ENCODE results near the gene KCNH2. TPM values are rescaled to one million over a fixed set of nuclear protein-coding genes. Genes with fewer than 3 reads are reported as not detected.

The KCNH2 gene
- polyA plus RNA-seq, 3 donors: not detected

DNA sequence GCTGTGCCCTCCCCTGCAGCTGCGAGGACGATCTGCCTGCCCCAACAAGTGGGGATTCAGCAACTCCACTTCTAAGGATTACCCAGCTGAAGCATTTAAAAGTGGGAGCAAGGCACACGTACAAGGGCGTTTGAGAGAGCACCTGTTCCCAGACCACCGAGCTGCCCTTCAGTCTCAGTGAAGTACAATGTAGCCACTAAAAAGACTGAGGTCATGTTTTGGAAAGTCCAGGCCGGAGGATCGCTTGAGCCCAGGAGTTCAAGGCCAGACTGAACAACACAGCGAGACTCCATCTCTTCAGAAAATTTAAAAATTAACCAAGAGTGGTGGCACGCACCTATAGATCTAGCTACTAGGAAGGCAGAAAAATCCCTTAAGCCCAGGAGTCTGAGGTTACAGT is 27.4 kb upstream of the KCNH2 start:
- H3K27me3 ChIP-seq (ENCODE audit: control insufficient read depth in 2 of 2, insufficient read depth in 2 of 2, low read length in 2 of 2): peaks cover 0 to 21% of the 10 kb centered on the region in 2 donors
- no peak overlapping the region for H3K27ac ChIP-seq (ENCODE audit: low read depth in 1 of 2, low read length in 2 of 2)
- Mint-ChIP-seq H3K9me3 (peaks cover 0 to 3% (median 0%) of the 10 kb centered on the region in 7 donors), H3K4me3 (no peak overlapping the region), H3K27ac (no peak overlapping the region), H3K36me3 (no peaks in the 10 kb centered on the region), H3K27me3 (ENCODE audit: low read depth in 3 of 3) (peaks cover 18 to 48% (median 29%) of the 10 kb centered on the region in 3 donors), H3K4me1 (peaks cover 18% of the 10 kb centered on the region)
- no peaks in the 10 kb centered on the region for H3K36me3 ChIP-seq (replicated peaks in 1 of 2; ENCODE audit: control insufficient read depth in 1 of 2, insufficient read depth in 2 of 2, low read length in 2 of 2)
- no peak overlapping the region for H3K9ac ChIP-seq (ENCODE audit: insufficient read depth, low read length, poor library complexity, severe bottlenecking)
- intact Hi-C loops (cut with micrococcal nuclease): no loop called here
- TF ChIP-seq, protein P1, sequence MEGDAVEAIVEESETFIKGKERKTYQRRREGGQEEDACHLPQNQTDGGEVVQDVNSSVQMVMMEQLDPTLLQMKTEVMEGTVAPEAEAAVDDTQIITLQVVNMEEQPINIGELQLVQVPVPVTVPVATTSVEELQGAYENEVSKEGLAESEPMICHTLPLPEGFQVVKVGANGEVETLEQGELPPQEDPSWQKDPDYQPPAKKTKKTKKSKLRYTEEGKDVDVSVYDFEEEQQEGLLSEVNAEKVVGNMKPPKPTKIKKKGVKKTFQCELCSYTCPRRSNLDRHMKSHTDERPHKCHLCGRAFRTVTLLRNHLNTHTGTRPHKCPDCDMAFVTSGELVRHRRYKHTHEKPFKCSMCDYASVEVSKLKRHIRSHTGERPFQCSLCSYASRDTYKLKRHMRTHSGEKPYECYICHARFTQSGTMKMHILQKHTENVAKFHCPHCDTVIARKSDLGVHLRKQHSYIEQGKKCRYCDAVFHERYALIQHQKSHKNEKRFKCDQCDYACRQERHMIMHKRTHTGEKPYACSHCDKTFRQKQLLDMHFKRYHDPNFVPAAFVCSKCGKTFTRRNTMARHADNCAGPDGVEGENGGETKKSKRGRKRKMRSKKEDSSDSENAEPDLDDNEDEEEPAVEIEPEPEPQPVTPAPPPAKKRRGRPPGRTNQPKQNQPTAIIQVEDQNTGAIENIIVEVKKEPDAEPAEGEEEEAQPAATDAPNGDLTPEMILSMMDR (IDR thresholded peaks at IDR 0.05): no peak
- DNase-seq: no peak
- no peak overlapping the region for H3K4me2 ChIP-seq (replicated peaks; ENCODE audit: extremely low read depth, low read length, poor library complexity, severe bottlenecking)
- peaks cover 0 to 4% of the 10 kb centered on the region in 2 donors for H3K9me3 ChIP-seq (replicated peaks in 1 of 2; ENCODE audit: control insufficient read depth in 1 of 2, insufficient read depth in 1 of 2, low read length in 2 of 2)
- H2AFZ ChIP-seq (ENCODE audit: insufficient read depth, low read depth, low read length, poor library complexity, severe bottlenecking): no peak overlapping the region
- no peaks in the 10 kb centered on the region for H4K20me1 ChIP-seq (ENCODE audit: insufficient read depth, low read length)
- no peaks in the 10 kb centered on the region for H3K79me2 ChIP-seq (ENCODE audit: insufficient read depth, low read length)
- no peak overlapping the region for H3K4me3 ChIP-seq (replicated peaks in 1 of 3; ENCODE audit: low read depth in 2 of 3, low read length in 3 of 3)
- 100% methylated on average over 1 of the region's 9 CpGs for WGBS (ENCODE audit: insufficient coverage)
- H3K4me1 ChIP-seq (ENCODE audit: control insufficient read depth in 1 of 2, insufficient read depth in 2 of 2, low read length in 2 of 2): peaks cover 9 to 14% of the 10 kb centered on the region in 2 donors

DNA sequence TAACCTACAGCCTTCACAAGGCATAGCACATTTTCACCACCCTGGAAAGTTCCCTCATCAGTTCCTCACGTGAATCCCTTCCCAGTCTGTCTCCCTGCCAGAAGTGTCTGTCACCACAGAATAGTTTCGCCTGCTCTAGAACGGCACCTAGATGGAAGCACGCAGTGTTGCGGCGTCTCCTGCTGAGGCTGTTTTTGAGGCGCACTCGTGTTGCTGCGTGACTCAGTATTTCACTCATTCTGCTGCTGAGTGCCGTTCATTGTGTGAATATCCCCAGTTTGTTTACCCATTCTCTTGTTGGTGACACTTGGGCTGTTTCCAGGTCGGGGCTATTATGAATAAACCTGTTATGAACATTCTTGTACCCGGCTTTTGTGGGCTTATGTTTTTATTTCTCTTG is 25.5 kb upstream of the KCNH2 start:
- no peak for DNase-seq
- no peaks in the 10 kb centered on the region for H3K36me3 ChIP-seq (replicated peaks in 1 of 2; ENCODE audit: control insufficient read depth in 1 of 2, insufficient read depth in 2 of 2, low read length in 2 of 2)
- Mint-ChIP-seq H3K36me3 (no peaks in the 10 kb centered on the region), H3K27ac (no peak overlapping the region), H3K4me3 (no peak overlapping the region), H3K27me3 (ENCODE audit: low read depth in 3 of 3) (peaks cover 14 to 38% (median 22%) of the 10 kb centered on the region in 3 donors), H3K9me3 (peaks cover 0 to 3% (median 0%) of the 10 kb centered on the region in 7 donors), H3K4me1 (peaks cover 14% of the 10 kb centered on the region)
- intact Hi-C loops (cut with micrococcal nuclease): no loop called here
- H3K9ac ChIP-seq (ENCODE audit: insufficient read depth, low read length, poor library complexity, severe bottlenecking): no peak overlapping the region
- peaks cover 0 to 13% of the 10 kb centered on the region in 2 donors for H3K27me3 ChIP-seq (ENCODE audit: control insufficient read depth in 2 of 2, insufficient read depth in 2 of 2, low read length in 2 of 2)
- H3K4me1 ChIP-seq (ENCODE audit: control insufficient read depth in 1 of 2, insufficient read depth in 2 of 2, low read length in 2 of 2): peaks cover 6% of the 10 kb centered on the region in 2 donors
- H3K9me3 ChIP-seq (replicated peaks in 1 of 2; ENCODE audit: control insufficient read depth in 1 of 2, insufficient read depth in 1 of 2, low read length in 2 of 2): peaks cover 0 to 2% of the 10 kb centered on the region in 2 donors
- TF ChIP-seq, protein P1 (IDR thresholded peaks at IDR 0.05): no peak
- 94% methylated on average over 11 of the region's 12 CpGs for WGBS (ENCODE audit: insufficient coverage)
- no peak overlapping the region for H3K27ac ChIP-seq (ENCODE audit: low read depth in 1 of 2, low read length in 2 of 2)
- H3K79me2 ChIP-seq (ENCODE audit: insufficient read depth, low read length): no peaks in the 10 kb centered on the region
- H2AFZ ChIP-seq (ENCODE audit: insufficient read depth, low read depth, low read length, poor library complexity, severe bottlenecking): no peak overlapping the region
- no peaks in the 10 kb centered on the region for H4K20me1 ChIP-seq (ENCODE audit: insufficient read depth, low read length)
- no peak overlapping the region for H3K4me2 ChIP-seq (replicated peaks; ENCODE audit: extremely low read depth, low read length, poor library complexity, severe bottlenecking)
- H3K4me3 ChIP-seq (replicated peaks in 1 of 3; ENCODE audit: low read depth in 2 of 3, low read length in 3 of 3): no peak overlapping the region
